Ovary (tissue), 3 donors: ENCODE data around the gene TMED1.

Experiments
- CTCF ChIP-seq, 3 donors: fragments of 450-650 bp in 2 of 3; fragments of 200-600 bp in 1 of 3; IDR thresholded peaks; one replicate each; pipeline versions ENCODE4 v1.5.1 to v1.8.0; 2016 to 2022; ENCODE audit warnings: antibody characterized with exemption in 3 of 3, mild to moderate bottlenecking in 1 of 3
- EP300 ChIP-seq: sonication (generic); formaldehyde crosslinking; IDR thresholded peaks from one replicate; pipeline ENCODE4 v1.6.1; 2017; ENCODE audit warnings: antibody characterized with exemption
- POLR2A ChIP-seq: fragments of 450-650 bp; IDR thresholded peaks from one replicate; pipeline ENCODE4 v1.6.1; 2017; ENCODE audit warnings: antibody characterized with exemption, mild to moderate bottlenecking, moderate library complexity
- donor health status: DM: no; HTN: no; CAD: no.

GRCh38 chr19:10796653-10797052, 39.4 kb downstream of the TMED1 start:
- TF ChIP-seq POLR2A (no peak), CTCF (IDR thresholded peaks at IDR 0.05) (no peak), EP300 (no peak)
